Measurements from ENCODE around the gene RASGRF2.

The RASGRF2 gene

GRCh38 chr5:80963521-80963895, 3.3 kb downstream of the RASGRF2 start:
- peaks cover 0 to 5% of the 10 kb centered on the region in 2 experiments for H3K4me1 ChIP-seq (ENCODE audit: control insufficient read depth in 1 of 2, insufficient read depth in 2 of 2, low read length in 2 of 2)
- no peak overlapping the region for H3K18ac ChIP-seq (ENCODE audit: low read length)
- no peaks in the 10 kb centered on the region for H3K27me3 ChIP-seq (ENCODE audit: insufficient read depth, low read length)
- H2AFZ ChIP-seq (ENCODE audit: insufficient read depth, low read length, poor library complexity): no peak overlapping the region
- H3K14ac ChIP-seq (ENCODE audit: low read length): no peak overlapping the region
- peaks cover 25% of the 10 kb centered on the region for H3K79me2 ChIP-seq (ENCODE audit: control insufficient read depth, insufficient read depth, low read length, poor library complexity)
- H3K79me1 ChIP-seq (ENCODE audit: low read length): peaks cover 25% of the 10 kb centered on the region
- no peak overlapping the region for H4K91ac ChIP-seq (ENCODE audit: low read depth, low read length)
- peaks cover 2% of the 10 kb centered on the region for H3K9me3 ChIP-seq (ENCODE audit: insufficient read depth, low read depth, low read length)
- peak overlapping the region; percentile 11 for H3K4me2 ChIP-seq (ENCODE audit: low read length)
- no peak overlapping the region for H3K4me3 ChIP-seq (ENCODE audit: low read depth, low read length)
- H2BK5ac ChIP-seq (ENCODE audit: low read depth, low read length, poor library complexity): no peak overlapping the region
- H2BK12ac ChIP-seq (ENCODE audit: low read length): no peak overlapping the region
- no peak overlapping the region for H2BK120ac ChIP-seq (ENCODE audit: insufficient read depth, low read length, poor library complexity)
- H3K27ac ChIP-seq (ENCODE audit: low read depth, low read length): no peak overlapping the region
- H3K23ac ChIP-seq (ENCODE audit: low read length): no peak overlapping the region
- no peak overlapping the region for H4K12ac ChIP-seq (ENCODE audit: low read depth, low read length)
- WGBS (ENCODE audit: extremely low coverage, insufficient coverage, insufficient read length): no CpG with 5 or more reads among the region's 2 CpGs
- no peak overlapping the region for H4K8ac ChIP-seq (ENCODE audit: low read depth, low read length)
- H3K4ac ChIP-seq (ENCODE audit: low read depth, low read length): peak overlapping the region; percentile 21
- DNase-seq: no peak
- H2AK5ac ChIP-seq (ENCODE audit: low read length): no peak overlapping the region
- peaks cover 0 to 2% of the 10 kb centered on the region in 2 experiments for H3K36me3 ChIP-seq (ENCODE audit: control insufficient read depth in 1 of 2, insufficient read depth in 2 of 2, low read length in 2 of 2)
- no peak overlapping the region for H3K9ac ChIP-seq (ENCODE audit: low read length)

DNA sequence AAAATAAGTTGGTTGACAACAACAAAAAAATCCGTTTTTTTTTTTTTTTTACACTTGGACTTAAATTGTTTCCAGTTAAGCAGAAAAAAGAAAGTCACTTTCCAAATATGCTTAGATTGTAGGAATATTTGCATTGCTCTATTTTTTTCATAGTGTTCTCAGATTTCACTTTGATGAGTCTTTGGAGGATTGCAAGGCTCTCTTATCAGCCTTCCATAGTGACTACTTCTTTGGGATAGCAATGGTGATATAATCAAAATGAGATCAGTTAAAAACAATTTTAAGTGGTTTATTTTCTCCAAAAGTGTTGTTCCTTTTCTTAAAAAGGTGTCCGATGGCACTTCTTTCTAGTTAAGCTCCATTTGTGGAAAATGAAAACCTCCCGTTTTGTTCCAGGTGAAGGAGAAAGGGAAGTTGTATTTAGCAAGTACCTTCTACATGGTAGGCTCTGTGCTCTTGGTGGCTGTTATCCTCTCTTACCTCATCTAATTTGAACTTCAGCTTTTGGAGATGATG, 3.9 kb downstream of the RASGRF2 start:
- no peak overlapping the region for H3K14ac ChIP-seq (ENCODE audit: low read length)
- no CpG with 5 or more reads among the region's 3 CpGs for WGBS (ENCODE audit: extremely low coverage, insufficient coverage, insufficient read length)

DNA sequence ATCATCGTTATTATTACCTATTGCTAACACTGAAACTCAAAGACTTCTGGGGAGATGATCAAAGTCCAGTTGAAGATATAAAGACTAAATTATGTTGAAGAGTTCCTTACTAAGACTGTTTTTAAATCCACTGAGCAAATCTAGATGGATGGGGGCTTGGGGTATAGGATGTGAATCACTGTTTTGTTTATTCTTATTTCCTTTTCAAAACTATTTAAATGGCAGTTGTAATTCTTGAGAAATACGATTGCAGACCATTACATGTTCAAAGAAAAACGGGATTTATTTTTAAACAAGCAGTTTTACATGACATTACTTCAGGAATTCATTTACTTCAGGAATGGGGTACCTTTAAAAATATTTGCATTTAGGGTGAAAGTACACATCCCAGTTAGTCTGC, 4.3 kb downstream of the RASGRF2 start:
- Histone ChIP-seq H4K12ac (ENCODE audit: low read depth, low read length) (no peak overlapping the region), H2AFZ (ENCODE audit: insufficient read depth, low read length, poor library complexity) (no peak overlapping the region), H3K27ac (ENCODE audit: low read depth, low read length) (no peak overlapping the region), H2BK12ac (ENCODE audit: low read length) (no peak overlapping the region), H2BK120ac (ENCODE audit: insufficient read depth, low read length, poor library complexity) (no peak overlapping the region), H4K91ac (ENCODE audit: low read depth, low read length) (no peak overlapping the region), H3K9me3 (ENCODE audit: insufficient read depth, low read depth, low read length) (peaks cover 2% of the 10 kb centered on the region), H3K79me2 (ENCODE audit: control insufficient read depth, insufficient read depth, low read length, poor library complexity) (peaks cover 29% of the 10 kb centered on the region), H3K18ac (ENCODE audit: low read length) (no peak overlapping the region), H3K36me3 (ENCODE audit: control insufficient read depth in 1 of 2, insufficient read depth in 2 of 2, low read length in 2 of 2) (peaks cover 1 to 2% of the 10 kb centered on the region in 2 experiments), H3K4me1 (ENCODE audit: control insufficient read depth in 1 of 2, insufficient read depth in 2 of 2, low read length in 2 of 2) (peaks cover 0 to 3% of the 10 kb centered on the region in 2 experiments), H3K4me3 (ENCODE audit: low read depth, low read length) (no peak overlapping the region), H3K9ac (ENCODE audit: low read length) (no peak overlapping the region), H4K8ac (ENCODE audit: low read depth, low read length) (no peak overlapping the region), H3K27me3 (ENCODE audit: insufficient read depth, low read length) (no peaks in the 10 kb centered on the region), H3K79me1 (ENCODE audit: low read length) (peaks cover 22% of the 10 kb centered on the region), H3K4ac (ENCODE audit: low read depth, low read length) (peak overlapping the region; percentile 94), H2AK5ac (ENCODE audit: low read length) (no peak overlapping the region), H3K4me2 (ENCODE audit: low read length) (peak overlapping the region; percentile 53), H2BK5ac (ENCODE audit: low read depth, low read length, poor library complexity) (no peak overlapping the region), H3K23ac (ENCODE audit: low read length) (no peak overlapping the region), H3K14ac (ENCODE audit: low read length) (no peak overlapping the region)
- DNase-seq: no peak
- WGBS (ENCODE audit: extremely low coverage, insufficient coverage, insufficient read length): no CpG with 5 or more reads among the region's 3 CpGs

More for the DNA sequence above, 3.9 kb downstream of the RASGRF2 start:
- Histone ChIP-seq H4K8ac (ENCODE audit: low read depth, low read length) (no peak overlapping the region), H3K4me1 (ENCODE audit: control insufficient read depth in 1 of 2, insufficient read depth in 2 of 2, low read length in 2 of 2) (peaks cover 0 to 5% of the 10 kb centered on the region in 2 experiments), H3K4ac (ENCODE audit: low read depth, low read length) (peak overlapping the region; percentile 77), H2BK5ac (ENCODE audit: low read depth, low read length, poor library complexity) (no peak overlapping the region), H2AFZ (ENCODE audit: insufficient read depth, low read length, poor library complexity) (no peak overlapping the region), H3K23ac (ENCODE audit: low read length) (no peak overlapping the region), H4K91ac (ENCODE audit: low read depth, low read length) (no peak overlapping the region), H3K4me2 (ENCODE audit: low read length) (peak overlapping the region; percentile 53), H3K79me2 (ENCODE audit: control insufficient read depth, insufficient read depth, low read length, poor library complexity) (peaks cover 29% of the 10 kb centered on the region), H3K9me3 (ENCODE audit: insufficient read depth, low read depth, low read length) (peaks cover 2% of the 10 kb centered on the region), H3K79me1 (ENCODE audit: low read length) (peaks cover 25% of the 10 kb centered on the region), H3K9ac (ENCODE audit: low read length) (no peak overlapping the region), H3K27ac (ENCODE audit: low read depth, low read length) (no peak overlapping the region), H4K12ac (ENCODE audit: low read depth, low read length) (no peak overlapping the region), H2AK5ac (ENCODE audit: low read length) (no peak overlapping the region), H2BK120ac (ENCODE audit: insufficient read depth, low read length, poor library complexity) (no peak overlapping the region), H2BK12ac (ENCODE audit: low read length) (no peak overlapping the region), H3K4me3 (ENCODE audit: low read depth, low read length) (no peak overlapping the region), H3K18ac (ENCODE audit: low read length) (no peak overlapping the region), H3K36me3 (ENCODE audit: control insufficient read depth in 1 of 2, insufficient read depth in 2 of 2, low read length in 2 of 2) (peaks cover 1 to 2% of the 10 kb centered on the region in 2 experiments), H3K27me3 (ENCODE audit: insufficient read depth, low read length) (no peaks in the 10 kb centered on the region)
- DNase-seq: peak in 1 of 2 donors; percentile 87

DNA sequence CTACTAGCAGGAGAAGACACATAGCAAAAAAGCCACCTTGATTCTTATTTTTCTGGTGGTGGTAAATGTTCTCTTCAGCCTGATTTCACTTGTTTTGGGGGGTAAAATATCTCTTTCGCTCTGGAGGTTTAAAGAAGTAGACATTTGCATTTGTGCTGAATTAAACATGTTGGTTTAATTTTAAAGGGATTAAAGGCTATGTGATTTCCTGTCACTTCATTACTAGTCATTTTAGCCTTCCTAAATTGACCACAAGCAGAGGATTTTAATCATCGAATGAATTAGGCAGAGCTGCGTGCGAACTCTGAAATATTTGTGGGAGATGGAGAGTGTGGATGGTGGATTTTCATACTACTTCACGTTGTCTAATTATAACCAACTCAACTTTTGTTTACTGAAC, 4.8 kb downstream of the RASGRF2 start:
- Histone ChIP-seq H2BK12ac (ENCODE audit: low read length) (no peak overlapping the region), H3K79me2 (ENCODE audit: control insufficient read depth, insufficient read depth, low read length, poor library complexity) (peaks cover 25% of the 10 kb centered on the region), H3K18ac (ENCODE audit: low read length) (no peak overlapping the region), H3K9ac (ENCODE audit: low read length) (no peak overlapping the region), H3K4me1 (ENCODE audit: control insufficient read depth in 1 of 2, insufficient read depth in 2 of 2, low read length in 2 of 2) (peaks cover 0 to 2% of the 10 kb centered on the region in 2 experiments), H3K4me3 (ENCODE audit: low read depth, low read length) (no peak overlapping the region), H4K91ac (ENCODE audit: low read depth, low read length) (no peak overlapping the region), H3K27me3 (ENCODE audit: insufficient read depth, low read length) (no peaks in the 10 kb centered on the region), H3K4ac (ENCODE audit: low read depth, low read length) (peak overlapping the region; percentile 94), H3K79me1 (ENCODE audit: low read length) (peaks cover 18% of the 10 kb centered on the region), H3K23ac (ENCODE audit: low read length) (no peak overlapping the region), H3K36me3 (ENCODE audit: control insufficient read depth in 1 of 2, insufficient read depth in 2 of 2, low read length in 2 of 2) (peaks cover 0 to 1% of the 10 kb centered on the region in 2 experiments), H4K8ac (ENCODE audit: low read depth, low read length) (no peak overlapping the region), H3K27ac (ENCODE audit: low read depth, low read length) (no peak overlapping the region), H2BK5ac (ENCODE audit: low read depth, low read length, poor library complexity) (no peak overlapping the region), H2AFZ (ENCODE audit: insufficient read depth, low read length, poor library complexity) (no peak overlapping the region), H3K4me2 (ENCODE audit: low read length) (no peak overlapping the region), H3K9me3 (ENCODE audit: insufficient read depth, low read depth, low read length) (peaks cover 2% of the 10 kb centered on the region), H2BK120ac (ENCODE audit: insufficient read depth, low read length, poor library complexity) (no peak overlapping the region), H3K14ac (ENCODE audit: low read length) (no peak overlapping the region), H4K12ac (ENCODE audit: low read depth, low read length) (no peak overlapping the region), H2AK5ac (ENCODE audit: low read length) (no peak overlapping the region)
- WGBS (ENCODE audit: extremely low coverage, insufficient coverage, insufficient read length): no CpG with 5 or more reads among the region's 5 CpGs
- DNase-seq: no peak

Measured in trophoblast cell (in vitro differentiated cells and primary cell).